ENCODE measurements around the gene ADGRG3. TPM values are rescaled to one million over a fixed set of nuclear protein-coding genes. Genes with fewer than 3 reads are reported as not detected.
"Not testable (repeated sequence)": the region's sequence is repeated elsewhere in the genome, so short reads cannot be mapped to it uniquely, and the experiment has no call there.

ADGRG3 gene
- polyA plus RNA-seq, 12 donors, result 0.10 to 0.55 (median 0.22) TPM; not detected in 3

GRCh38 chr16:57661936-57662906 lies 5.9 kb upstream of the ADGRG3 start:
- no peak for DNase-seq

GRCh38 chr16:57663436-57663835 lies 4.7 kb upstream of the ADGRG3 start:
- no peak for DNase-seq

- DNase-seq, result no peak
These were observed 4.0 kb upstream of the ADGRG3 start for GRCh38 chr16:57663917-57664661.

GRCh38 chr16:57664662-57665025 lies 3.5 kb upstream of the ADGRG3 start:
- no peak for DNase-seq

GRCh38 chr16:57665541-57665940 lies 2.6 kb upstream of the ADGRG3 start:
- no peak for DNase-seq

- DNase-seq, result no peak
These were observed 1.6 kb upstream of the ADGRG3 start for GRCh38 chr16:57666353-57667047.

GRCh38 chr16:57667048-57667525 lies 1.0 kb upstream of the ADGRG3 start:
- DNase-seq, result no peak

- no peak for DNase-seq
These were observed 412 bp upstream of the ADGRG3 start for GRCh38 chr16:57667526-57668262.

GRCh38 chr16:57668630-57669475 lies 747 bp downstream of the ADGRG3 start:
- DNase-seq, result no peak

GRCh38 chr16:57669476-57670162 lies 1.5 kb downstream of the ADGRG3 start:
- DNase-seq, result no peak

GRCh38 chr16:57670196-57670595 lies 2.1 kb downstream of the ADGRG3 start:
- no peak for DNase-seq

- not testable (repeated sequence) for DNase-seq
These were observed 3.3 kb downstream of the ADGRG3 start for GRCh38 chr16:57671451-57671850.

GRCh38 chr16:57672416-57672815 lies 4.3 kb downstream of the ADGRG3 start:
- DNase-seq, result no peak

GRCh38 chr16:57672824-57673223 lies 4.7 kb downstream of the ADGRG3 start:
- no peak for DNase-seq

GRCh38 chr16:57675741-57676551 lies 7.8 kb downstream of the ADGRG3 start:
- peak; percentile 67 for DNase-seq

GRCh38 chr16:57676553-57677085 lies 8.5 kb downstream of the ADGRG3 start:
- no peak for DNase-seq

- DNase-seq, result no peak
These were observed 9.7 kb downstream of the ADGRG3 start for GRCh38 chr16:57677622-57678369.

- no peak for DNase-seq
These were observed 10.9 kb downstream of the ADGRG3 start for GRCh38 chr16:57679016-57679415.

Data from muscle of arm (tissue), 12 donors.